Right lobe of liver (tissue), 4 donors: Measurements from ENCODE around the gene COPRS.

Source experiments
- POLR2A ChIP-seq: fragments of 450-650 bp; IDR thresholded peaks from one replicate; pipeline ENCODE4 v1.6.1; 2017; ENCODE audit warnings: antibody characterized with exemption, mild to moderate bottlenecking
- TF ChIP-seq, protein P1 (sequence below), 4 donors: fragments of 200-600 bp in 3 of 4; fragments of 450-650 bp in 1 of 4; IDR thresholded peaks; one replicate each; pipeline versions ENCODE4 v1.5.1 to v1.8.0; 2016 to 2022; ENCODE audit warnings: antibody characterized with exemption in 4 of 4, mild to moderate bottlenecking in 2 of 4
- donor health status: DM: no; HTN: no; CAD: no.
- donor health status: DM: no; HTN: no; CAD: no.
- donor health status: DM: no; HTN: yes; CAD: no.

DNA sequence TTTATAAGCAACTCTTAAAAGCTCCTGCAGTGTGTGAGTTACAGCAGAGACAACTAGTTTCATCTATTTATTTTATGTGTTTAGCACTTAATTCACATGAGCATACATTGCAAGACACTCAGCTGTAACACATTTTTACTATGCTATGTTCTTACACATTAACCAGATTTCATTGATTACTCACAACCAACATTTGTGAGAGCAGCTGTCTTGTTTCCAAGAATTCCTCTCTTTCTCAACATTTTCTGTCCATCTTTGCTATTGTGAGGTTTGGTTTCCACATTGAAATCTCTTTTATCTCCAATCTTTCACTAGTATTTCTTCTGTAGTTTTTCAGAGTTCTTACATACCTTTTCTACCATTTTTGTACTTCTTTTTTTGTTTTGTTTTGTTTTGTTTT is 51.2 kb downstream of the COPRS start:
- TF ChIP-seq, protein P1, sequence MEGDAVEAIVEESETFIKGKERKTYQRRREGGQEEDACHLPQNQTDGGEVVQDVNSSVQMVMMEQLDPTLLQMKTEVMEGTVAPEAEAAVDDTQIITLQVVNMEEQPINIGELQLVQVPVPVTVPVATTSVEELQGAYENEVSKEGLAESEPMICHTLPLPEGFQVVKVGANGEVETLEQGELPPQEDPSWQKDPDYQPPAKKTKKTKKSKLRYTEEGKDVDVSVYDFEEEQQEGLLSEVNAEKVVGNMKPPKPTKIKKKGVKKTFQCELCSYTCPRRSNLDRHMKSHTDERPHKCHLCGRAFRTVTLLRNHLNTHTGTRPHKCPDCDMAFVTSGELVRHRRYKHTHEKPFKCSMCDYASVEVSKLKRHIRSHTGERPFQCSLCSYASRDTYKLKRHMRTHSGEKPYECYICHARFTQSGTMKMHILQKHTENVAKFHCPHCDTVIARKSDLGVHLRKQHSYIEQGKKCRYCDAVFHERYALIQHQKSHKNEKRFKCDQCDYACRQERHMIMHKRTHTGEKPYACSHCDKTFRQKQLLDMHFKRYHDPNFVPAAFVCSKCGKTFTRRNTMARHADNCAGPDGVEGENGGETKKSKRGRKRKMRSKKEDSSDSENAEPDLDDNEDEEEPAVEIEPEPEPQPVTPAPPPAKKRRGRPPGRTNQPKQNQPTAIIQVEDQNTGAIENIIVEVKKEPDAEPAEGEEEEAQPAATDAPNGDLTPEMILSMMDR (IDR thresholded peaks at IDR 0.05), result no peak
- no peak for TF ChIP-seq POLR2A
